CD4-positive, alpha-beta T cell treated with Interleukin-6 at 100 ng/mL for 8 hours (primary cell): ENCODE data around the gene ANKHD1.
"Not testable (repeated sequence)": the region's sequence is repeated elsewhere in the genome, so short reads cannot be mapped to it uniquely, and the experiment has no call there.

Experiments used
- DNase-seq: peaks from one replicate; pipeline ENCODE4 v3.0.0-alpha.2; 2020; ENCODE audit warnings: mixed read lengths, low spot score

Gene ANKHD1

DNA sequence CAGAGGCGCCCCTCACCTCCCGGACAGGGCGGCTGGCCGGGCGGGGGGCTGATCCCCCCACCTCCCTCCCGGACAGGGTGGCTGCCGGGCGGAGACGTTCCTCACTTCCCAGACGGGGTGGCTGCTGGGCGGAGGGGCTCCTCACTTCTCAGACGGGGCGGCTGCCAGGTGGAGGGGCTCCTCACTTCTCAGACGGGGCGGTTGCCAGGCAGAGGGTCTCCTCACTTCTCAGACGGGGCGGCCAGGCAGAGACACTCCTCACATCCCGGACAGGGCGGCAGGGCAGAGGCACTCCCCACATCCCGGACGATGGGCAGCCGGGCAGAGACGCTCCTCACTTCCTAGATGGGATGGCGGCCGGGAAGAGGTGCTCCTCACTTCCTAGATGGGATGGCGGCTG, 26.1 kb downstream of the ANKHD1 start:
- not testable (repeated sequence) for DNase-seq

DNA sequence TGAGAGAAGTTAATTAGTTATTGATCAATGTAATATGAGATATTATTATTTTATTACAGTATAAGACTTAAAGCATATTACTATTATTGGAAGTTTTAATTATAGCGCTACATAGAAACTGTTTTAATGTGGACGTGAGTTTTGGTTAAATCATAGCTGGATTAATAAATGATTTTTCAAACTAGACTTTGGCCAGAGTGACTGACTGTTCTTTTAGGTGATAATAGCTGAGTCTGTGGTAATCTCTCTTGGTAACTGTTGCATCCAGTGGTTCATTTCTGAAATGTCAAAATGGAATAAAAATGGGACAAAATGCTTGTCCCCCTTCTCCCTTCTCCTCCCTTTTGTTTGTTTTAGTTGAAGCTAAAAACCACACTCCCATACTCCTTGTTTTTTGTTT, 28.1 kb downstream of the ANKHD1 start:
- no peak for DNase-seq

- no peak for DNase-seq
Observed at GRCh38 chr5:140432212-140432611, 30.6 kb downstream of the ANKHD1 start.

DNA sequence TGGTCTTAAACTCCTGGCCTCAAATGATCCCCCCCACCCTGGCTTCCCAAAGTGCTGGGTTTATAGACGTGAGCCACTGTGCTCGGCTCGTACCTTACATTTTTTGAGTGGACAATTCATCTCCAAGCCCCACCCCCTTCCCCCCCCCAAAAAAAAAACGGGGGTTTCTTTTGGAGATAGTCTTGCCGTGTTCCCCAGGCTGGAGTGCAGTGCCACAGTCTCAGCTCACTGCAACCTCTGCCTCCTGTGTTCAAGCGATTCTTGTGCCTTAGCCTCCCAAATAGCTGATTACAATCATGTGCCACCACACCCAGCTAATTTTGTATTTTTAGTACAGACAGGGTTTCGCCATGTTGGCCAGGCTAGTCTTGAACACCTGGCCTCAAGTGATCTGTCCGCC, 31.3 kb downstream of the ANKHD1 start:
- DNase-seq: no peak

- not testable (repeated sequence) for DNase-seq
Observed at GRCh38 chr5:140457368-140457767, 55.7 kb downstream of the ANKHD1 start.

- DNase-seq: no peak
Observed at GRCh38 chr5:140466981-140467742, 65.5 kb downstream of the ANKHD1 start.

DNA sequence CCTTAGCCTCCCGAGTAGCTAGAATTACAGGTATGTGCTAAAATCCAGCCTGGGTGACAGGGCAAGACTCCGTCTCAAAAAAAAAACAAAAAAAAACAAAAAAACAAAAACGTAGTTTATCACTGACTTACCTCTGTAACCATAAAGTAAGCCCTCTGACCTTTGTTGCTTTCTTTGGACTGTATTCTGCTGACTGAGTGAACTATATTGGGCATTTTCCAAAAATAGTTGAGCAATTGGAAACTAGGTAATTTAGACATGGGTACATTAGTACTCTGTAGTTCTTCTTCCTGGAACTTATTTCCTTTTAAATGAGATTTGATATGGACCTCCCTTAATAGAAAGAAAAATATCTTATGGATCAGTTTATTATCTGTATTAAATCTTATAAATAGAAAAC, 66.6 kb downstream of the ANKHD1 start:
- no peak for DNase-seq

GRCh38 chr5:140469259-140469658, 67.6 kb downstream of the ANKHD1 start:
- DNase-seq: no peak

- no peak for DNase-seq
Observed at GRCh38 chr5:140480310-140481014, 78.8 kb downstream of the ANKHD1 start.

GRCh38 chr5:140481758-140482157, 80.1 kb downstream of the ANKHD1 start:
- DNase-seq: no peak

- DNase-seq: no peak
Observed at GRCh38 chr5:140483055-140483454, 81.4 kb downstream of the ANKHD1 start.

DNA sequence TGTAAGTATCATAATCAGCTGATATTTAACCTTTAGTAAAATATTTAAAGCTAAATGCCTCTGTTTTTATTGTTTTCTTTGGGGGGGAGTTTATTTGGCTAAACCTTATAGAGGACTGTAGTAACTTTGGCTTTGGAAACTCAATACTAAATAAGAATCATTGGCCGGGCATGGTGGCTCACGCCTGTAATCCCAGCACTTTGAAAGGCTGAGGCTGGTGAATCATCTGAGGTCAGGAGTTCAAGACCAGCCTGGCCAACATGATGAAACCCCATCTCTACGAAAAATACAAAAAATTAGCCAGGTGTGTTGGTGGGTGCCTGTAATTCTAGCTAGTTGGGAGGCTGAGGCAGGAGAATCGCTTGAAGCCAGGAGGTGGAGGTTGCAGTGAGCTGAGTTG, 86.5 kb downstream of the ANKHD1 start:
- DNase-seq: not testable (repeated sequence)

- DNase-seq: no peak
Observed at GRCh38 chr5:140488914-140489313, 87.3 kb downstream of the ANKHD1 start.

DNA sequence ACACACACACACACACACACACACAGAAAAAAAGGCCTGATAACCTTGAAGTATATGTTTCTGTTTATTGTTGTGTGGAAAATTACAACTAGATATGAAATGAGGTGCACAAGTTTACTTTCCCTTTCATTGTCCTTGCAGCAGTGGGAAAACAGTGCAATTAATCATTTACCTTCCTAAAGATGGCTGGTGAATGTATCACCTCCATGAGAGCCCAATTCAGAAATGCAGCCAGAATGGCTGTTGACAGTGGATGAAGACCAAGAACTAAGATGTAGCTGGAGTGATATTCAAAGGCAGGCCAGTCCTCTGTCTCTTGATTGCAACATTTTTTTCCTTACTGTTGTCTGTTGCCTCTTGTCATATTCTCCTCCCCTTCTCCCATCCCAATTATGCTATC, 96.3 kb downstream of the ANKHD1 start:
- no peak for DNase-seq

DNA sequence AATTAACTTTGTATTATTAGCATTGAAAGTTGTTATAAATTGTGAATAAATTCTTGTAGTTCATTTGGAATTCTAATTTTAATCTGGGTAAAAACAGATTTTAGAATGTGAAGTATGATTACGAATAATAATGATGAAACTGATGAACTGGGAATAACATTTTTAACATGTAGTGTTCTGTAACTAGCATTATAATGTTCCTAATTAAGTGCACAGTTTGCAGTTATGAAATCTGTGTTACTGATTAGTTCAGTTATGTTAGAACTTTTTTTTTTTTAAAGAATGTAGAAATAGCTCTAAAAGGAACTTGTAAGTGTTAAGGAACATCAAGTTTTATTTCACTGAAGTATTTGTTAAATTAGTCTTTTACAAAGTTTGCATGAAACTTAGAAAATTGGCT, 97.0 kb downstream of the ANKHD1 start:
- no peak for DNase-seq

DNA sequence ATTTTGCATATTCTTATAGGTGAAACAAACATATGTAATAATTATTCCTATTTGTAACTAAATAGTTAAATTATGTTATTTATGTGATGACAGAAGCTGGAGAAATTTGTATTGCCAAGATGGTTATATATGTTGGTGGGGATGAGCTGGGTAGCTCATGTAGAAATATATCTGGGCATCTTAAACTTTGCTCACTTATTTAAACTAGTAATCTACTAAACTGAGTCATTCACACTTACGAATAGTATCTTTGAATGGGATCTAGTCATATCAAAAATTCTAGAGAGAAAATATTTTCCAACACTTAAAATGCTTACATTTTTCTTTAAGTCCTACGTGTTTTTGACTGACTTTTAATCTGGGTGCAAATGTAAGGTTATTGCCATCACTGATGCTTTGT, 101.2 kb downstream of the ANKHD1 start:
- DNase-seq: no peak

- no peak for DNase-seq
Observed at GRCh38 chr5:140509898-140510297, 108.3 kb downstream of the ANKHD1 start.

GRCh38 chr5:140513124-140513523, 111.5 kb downstream of the ANKHD1 start:
- DNase-seq: no peak

DNA sequence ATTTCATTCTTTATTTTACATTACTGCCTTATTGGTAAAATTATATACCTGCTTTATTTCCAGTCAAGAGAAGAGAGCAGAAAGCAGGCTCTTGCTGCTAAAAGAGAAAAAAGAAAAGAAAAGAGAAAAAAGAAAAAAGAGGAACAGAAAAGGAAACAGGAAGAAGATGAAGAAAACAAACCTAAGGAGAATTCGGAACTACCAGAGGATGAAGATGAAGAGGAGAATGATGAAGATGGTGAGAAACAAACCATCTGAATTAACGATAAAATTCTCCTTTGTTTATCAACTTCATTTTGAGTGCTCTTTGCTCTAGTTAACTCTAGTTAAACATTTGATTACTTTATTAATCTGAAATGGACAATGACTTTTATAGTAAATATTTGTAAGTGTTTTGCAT, 122.4 kb downstream of the ANKHD1 start:
- DNase-seq: no peak

DNA sequence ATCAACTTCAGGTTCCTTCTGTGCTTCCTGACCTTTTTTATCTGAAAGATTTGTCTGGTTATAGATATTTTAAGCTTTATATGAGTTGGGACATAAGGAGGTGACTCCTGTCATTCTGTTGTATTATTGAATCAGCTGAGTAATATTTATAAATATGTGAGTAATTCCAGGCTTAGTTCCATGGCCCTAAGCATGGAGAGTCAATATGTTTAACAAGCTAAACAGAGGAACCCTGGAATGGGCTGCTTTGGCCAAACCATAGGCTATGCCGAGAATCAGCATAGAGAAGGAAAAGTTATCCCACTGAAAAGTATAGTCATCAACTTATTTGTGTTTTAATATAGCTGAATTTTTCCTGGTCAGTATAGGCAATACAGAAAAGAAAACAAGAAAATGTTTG, 138.6 kb downstream of the ANKHD1 start:
- no peak for DNase-seq

DNA sequence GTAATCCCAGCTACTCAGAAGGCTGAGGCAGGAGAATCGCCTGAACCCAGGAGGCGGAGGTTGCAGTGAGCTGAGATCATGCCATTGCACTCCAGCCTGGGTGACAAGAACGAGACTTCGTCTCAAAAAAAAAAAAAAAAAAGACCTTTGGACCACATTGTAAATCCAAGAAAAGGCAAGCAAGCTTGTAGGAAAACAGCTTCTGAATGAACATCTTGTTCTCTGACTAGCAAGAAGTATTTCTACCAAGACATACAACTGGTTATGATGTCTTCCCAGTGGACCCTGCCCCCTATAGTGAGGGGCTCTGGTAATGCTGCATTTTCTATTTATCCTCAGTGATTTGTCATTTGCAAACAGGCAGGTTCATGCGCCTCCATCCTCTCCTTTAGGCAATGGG, 141.3 kb downstream of the ANKHD1 start:
- no peak for DNase-seq

GRCh38 chr5:140544986-140545385, 143.4 kb downstream of the ANKHD1 start:
- no peak for DNase-seq

- DNase-seq: no peak
Observed at GRCh38 chr5:140545606-140546005, 144.0 kb downstream of the ANKHD1 start.
